HG02852 (cell line): ENCODE measurements around the gene KIRREL1.

Source experiments
- ATAC-seq: cut with Tn5 transposase; IDR thresholded peaks from one replicate; pipeline ENCODE4 v1.9.1; 2021; ENCODE audit warnings: mild to moderate bottlenecking, moderate library complexity; ENCODE audit not compliant: unreplicated experiment

Gene KIRREL1

GRCh38 chr1:158028969-158029368, 35.5 kb downstream of the KIRREL1 start:
- no peak for ATAC-seq

GRCh38 chr1:158035014-158035413, 41.6 kb downstream of the KIRREL1 start:
- ATAC-seq, result no peak

GRCh38 chr1:158035976-158036583, 42.6 kb downstream of the KIRREL1 start:
- ATAC-seq, result no peak

GRCh38 chr1:158037008-158037865, 43.8 kb downstream of the KIRREL1 start:
- ATAC-seq, result no peak

- ATAC-seq, result no peak
These were observed 44.5 kb downstream of the KIRREL1 start for GRCh38 chr1:158037866-158038359.

- no peak for ATAC-seq
These were observed 45.3 kb downstream of the KIRREL1 start for GRCh38 chr1:158038793-158039192.

- no peak for ATAC-seq
These were observed 45.9 kb downstream of the KIRREL1 start for GRCh38 chr1:158039380-158039779.

GRCh38 chr1:158040323-158040722, 46.9 kb downstream of the KIRREL1 start:
- ATAC-seq, result no peak

GRCh38 chr1:158043232-158043631, 49.8 kb downstream of the KIRREL1 start:
- no peak for ATAC-seq

- ATAC-seq, result no peak
These were observed 52.2 kb downstream of the KIRREL1 start for GRCh38 chr1:158045639-158046038.

- no peak for ATAC-seq
These were observed 53.5 kb downstream of the KIRREL1 start for GRCh38 chr1:158046715-158047510.

- ATAC-seq, result no peak
These were observed 55.1 kb downstream of the KIRREL1 start for GRCh38 chr1:158048371-158049067.

GRCh38 chr1:158049853-158050252, 56.4 kb downstream of the KIRREL1 start:
- no peak for ATAC-seq

- ATAC-seq, result no peak
These were observed 59.8 kb downstream of the KIRREL1 start for GRCh38 chr1:158053276-158053675.

GRCh38 chr1:158054721-158055120, 61.3 kb downstream of the KIRREL1 start:
- ATAC-seq, result no peak

- ATAC-seq, result no peak
These were observed 62.4 kb downstream of the KIRREL1 start for GRCh38 chr1:158055854-158056253.

GRCh38 chr1:158056498-158056897, 63.1 kb downstream of the KIRREL1 start:
- ATAC-seq, result no peak

- no peak for ATAC-seq
These were observed 65.0 kb downstream of the KIRREL1 start for GRCh38 chr1:158058237-158058985.

- ATAC-seq, result no peak
These were observed 66.5 kb downstream of the KIRREL1 start for GRCh38 chr1:158059984-158060383.

GRCh38 chr1:158062174-158062573, 68.7 kb downstream of the KIRREL1 start:
- no peak for ATAC-seq
